Breast epithelium (tissue), 4 donors: ENCODE measurements around the gene SIDT1. TPM values are rescaled to one million over a fixed set of nuclear protein-coding genes. Genes with fewer than 3 reads are reported as not detected.

Source experiments
- DNase-seq, 2 donors: peaks; one replicate each; pipeline ENCODE4 v3.0.0-alpha.2; 2019; ENCODE audit warnings: low spot score in 2 of 2
- H3K27ac ChIP-seq, 2 donors: fragments of 200-600 bp; sonication (generic) in 1 of 2; one replicate each; pipeline ENCODE4 v1.5.1; 2016 to 2019; ENCODE audit warnings: mild to moderate bottlenecking in 1 of 2
- H3K27me3 ChIP-seq, 2 donors: fragments of 200-600 bp; sonication (generic) in 1 of 2; one replicate each; pipeline versions ENCODE4 v1.5.1 to v1.6.0; 2017 to 2019; ENCODE audit warnings: control low read depth in 1 of 2, mild to moderate bottlenecking in 1 of 2
- H3K36me3 ChIP-seq: fragments of 200-600 bp; one replicate; pipeline ENCODE4 v1.5.1; 2019
- H3K4me1 ChIP-seq, 2 donors: fragments of 200-600 bp; sonication (generic); one replicate each; pipeline ENCODE4 v1.5.1; 2016 to 2019; ENCODE audit warnings: control low read depth in 1 of 2
- H3K4me3 ChIP-seq, 3 donors: fragments of 200-600 bp; sonication (generic); 1 replicate in 2 of 3; 2 replicates in 1 of 3; pipeline ENCODE4 v1.5.1; 2016 to 2019; ENCODE audit warnings: mild to moderate bottlenecking in 3 of 3, moderate library complexity in 2 of 3
- H3K9me3 ChIP-seq, 2 donors: fragments of 200-600 bp; sonication (generic) in 1 of 2; one replicate each; pipeline ENCODE4 v1.5.1; 2016 to 2019; ENCODE audit warnings: control low read depth in 1 of 2
- CTCF ChIP-seq, 3 donors: fragments of 450-650 bp; IDR thresholded peaks; one replicate each; pipeline ENCODE4 v1.5.1; 2016 to 2017; ENCODE audit warnings: antibody characterized with exemption in 3 of 3, mild to moderate bottlenecking in 3 of 3, moderate library complexity in 3 of 3
- POLR2A ChIP-seq: fragments of 450-650 bp; IDR thresholded peaks from one replicate; pipeline ENCODE4 v1.6.1; 2016; ENCODE audit warnings: antibody characterized with exemption, mild to moderate bottlenecking, moderate library complexity
- POLR2AphosphoS5 ChIP-seq, 3 donors: sonication (generic); formaldehyde crosslinking; IDR thresholded peaks; one replicate each; pipeline ENCODE4 v1.6.1; 2017; ENCODE audit warnings: antibody characterized with exemption in 3 of 3
- intact Hi-C: fragments of 100-400 bp; cut with DNase I; formaldehyde crosslinking; loops from one replicate; pipeline ENCODE4 v1.15.1; 2023; ENCODE audit warnings: low total_unique reads
- total RNA-seq, 3 donors: library from RNA; depleted of rRNA; stranded (reverse); fragments of >200 nt; gene quantifications; one replicate each; pipeline ENCODE4 v1.1.0, GENCODE V29; 2016

Gene SIDT1
- total RNA-seq, 3 donors from 2014 or later = 3.8 to 95.0 (median 52.8) TPM

- Histone ChIP-seq H3K9me3 (no peaks in the 10 kb centered on the region), H3K27me3 (no peaks in the 10 kb centered on the region), H3K4me1 (no peaks in the 10 kb centered on the region), H3K4me3 (peak overlapping the region; percentile 70 to 95 (median 72)), H3K36me3 (no peaks in the 10 kb centered on the region), H3K27ac (peak overlapping the region; percentile 89 to 95)
- TF ChIP-seq POLR2AphosphoS5 (IDR thresholded peaks at IDR 0.05) = no peak
- TF ChIP-seq POLR2A = no peak
- TF ChIP-seq CTCF (IDR thresholded peaks at IDR 0.05) = no peak
- intact Hi-C loops = no loop called here
- no peak for DNase-seq
Observed at GRCh38 chr3:113514265-113514769, 18.0 kb upstream of the SIDT1 start.

- no peaks in the 10 kb centered on the region for H3K9me3 ChIP-seq
- H3K36me3 ChIP-seq = no peaks in the 10 kb centered on the region
- no peak for TF ChIP-seq POLR2A
- no peak for TF ChIP-seq POLR2AphosphoS5 (IDR thresholded peaks at IDR 0.05)
- TF ChIP-seq CTCF (IDR thresholded peaks at IDR 0.05) = peak in 1 of 3 donors; percentile 8
- DNase-seq = no peak
- H3K27me3 ChIP-seq = no peaks in the 10 kb centered on the region
- H3K4me3 ChIP-seq = peak overlapping the region in 2 of 3 donors; percentile 72 to 95
- peak overlapping the region in 1 of 2 donors; percentile 25 for H3K27ac ChIP-seq
- H3K4me1 ChIP-seq = no peaks in the 10 kb centered on the region
- intact Hi-C loops = no loop called here
Observed at GRCh38 chr3:113516115-113516505, 16.2 kb upstream of the SIDT1 start.

GRCh38 chr3:113521981-113522380 lies 10.4 kb upstream of the SIDT1 start:
- no peaks in the 10 kb centered on the region for H3K36me3 ChIP-seq
- no peak overlapping the region for H3K4me3 ChIP-seq
- H3K9me3 ChIP-seq = no peaks in the 10 kb centered on the region
- no peaks in the 10 kb centered on the region for H3K27me3 ChIP-seq
- DNase-seq = no peak
- no peak overlapping the region for H3K27ac ChIP-seq
- TF ChIP-seq POLR2AphosphoS5 (IDR thresholded peaks at IDR 0.05) = no peak
- no peak for TF ChIP-seq POLR2A
- no peak for TF ChIP-seq CTCF (IDR thresholded peaks at IDR 0.05)
- intact Hi-C loops = no loop called here
- H3K4me1 ChIP-seq = no peaks in the 10 kb centered on the region

- Histone ChIP-seq H3K4me1 (no peaks in the 10 kb centered on the region), H3K9me3 (no peaks in the 10 kb centered on the region), H3K36me3 (no peaks in the 10 kb centered on the region), H3K4me3 (no peak overlapping the region), H3K27me3 (no peaks in the 10 kb centered on the region), H3K27ac (no peak overlapping the region)
- DNase-seq = no peak
- intact Hi-C loops = no loop called here
- TF ChIP-seq POLR2AphosphoS5 (IDR thresholded peaks at IDR 0.05) (no peak), CTCF (IDR thresholded peaks at IDR 0.05) (no peak), POLR2A (no peak)
Observed at GRCh38 chr3:113523241-113523640, 9.1 kb upstream of the SIDT1 start.

GRCh38 chr3:113532698-113533533 lies 561 bp downstream of the SIDT1 start:
- intact Hi-C loops = no loop called here
- Histone ChIP-seq H3K4me1 (no peaks in the 10 kb centered on the region), H3K27ac (peak overlapping the region; percentile 68 to 84), H3K27me3 (peaks cover 0 to 8% of the 10 kb centered on the region in 2 donors), H3K4me3 (peak overlapping the region; percentile 49 to 83 (median 73)), H3K9me3 (no peaks in the 10 kb centered on the region), H3K36me3 (no peaks in the 10 kb centered on the region)
- DNase-seq = no peak
- TF ChIP-seq CTCF (IDR thresholded peaks at IDR 0.05) (no peak), POLR2A (no peak), POLR2AphosphoS5 (IDR thresholded peaks at IDR 0.05) (no peak)
